ENCODE measurements around the gene RDH13.

- TF ChIP-seq, protein P1, sequence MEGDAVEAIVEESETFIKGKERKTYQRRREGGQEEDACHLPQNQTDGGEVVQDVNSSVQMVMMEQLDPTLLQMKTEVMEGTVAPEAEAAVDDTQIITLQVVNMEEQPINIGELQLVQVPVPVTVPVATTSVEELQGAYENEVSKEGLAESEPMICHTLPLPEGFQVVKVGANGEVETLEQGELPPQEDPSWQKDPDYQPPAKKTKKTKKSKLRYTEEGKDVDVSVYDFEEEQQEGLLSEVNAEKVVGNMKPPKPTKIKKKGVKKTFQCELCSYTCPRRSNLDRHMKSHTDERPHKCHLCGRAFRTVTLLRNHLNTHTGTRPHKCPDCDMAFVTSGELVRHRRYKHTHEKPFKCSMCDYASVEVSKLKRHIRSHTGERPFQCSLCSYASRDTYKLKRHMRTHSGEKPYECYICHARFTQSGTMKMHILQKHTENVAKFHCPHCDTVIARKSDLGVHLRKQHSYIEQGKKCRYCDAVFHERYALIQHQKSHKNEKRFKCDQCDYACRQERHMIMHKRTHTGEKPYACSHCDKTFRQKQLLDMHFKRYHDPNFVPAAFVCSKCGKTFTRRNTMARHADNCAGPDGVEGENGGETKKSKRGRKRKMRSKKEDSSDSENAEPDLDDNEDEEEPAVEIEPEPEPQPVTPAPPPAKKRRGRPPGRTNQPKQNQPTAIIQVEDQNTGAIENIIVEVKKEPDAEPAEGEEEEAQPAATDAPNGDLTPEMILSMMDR (IDR thresholded peaks at IDR 0.05; ENCODE audit: low read depth, low read length, poor library complexity, severe bottlenecking) = no peak
- no peak for TF ChIP-seq EZH2phosphoT487 (IDR thresholded peaks at IDR 0.05; ENCODE audit: borderline replicate concordance, low read length)
Observed at GRCh38 chr19:55109527-55110291, 46.8 kb upstream of the RDH13 start.
